Pericardium fibroblast (primary cell): ENCODE data around the gene MAP3K13. TPM values are rescaled to one million over a fixed set of nuclear protein-coding genes. Genes with fewer than 3 reads are reported as not detected.

Source experiments
- total RNA-seq: library from RNA; depleted of rRNA; stranded (reverse); fragments of >200 nt; gene quantifications from 2 replicates; pipeline ENCODE4 v1.2.3, GENCODE V29; 2015

MAP3K13 gene, protein sequence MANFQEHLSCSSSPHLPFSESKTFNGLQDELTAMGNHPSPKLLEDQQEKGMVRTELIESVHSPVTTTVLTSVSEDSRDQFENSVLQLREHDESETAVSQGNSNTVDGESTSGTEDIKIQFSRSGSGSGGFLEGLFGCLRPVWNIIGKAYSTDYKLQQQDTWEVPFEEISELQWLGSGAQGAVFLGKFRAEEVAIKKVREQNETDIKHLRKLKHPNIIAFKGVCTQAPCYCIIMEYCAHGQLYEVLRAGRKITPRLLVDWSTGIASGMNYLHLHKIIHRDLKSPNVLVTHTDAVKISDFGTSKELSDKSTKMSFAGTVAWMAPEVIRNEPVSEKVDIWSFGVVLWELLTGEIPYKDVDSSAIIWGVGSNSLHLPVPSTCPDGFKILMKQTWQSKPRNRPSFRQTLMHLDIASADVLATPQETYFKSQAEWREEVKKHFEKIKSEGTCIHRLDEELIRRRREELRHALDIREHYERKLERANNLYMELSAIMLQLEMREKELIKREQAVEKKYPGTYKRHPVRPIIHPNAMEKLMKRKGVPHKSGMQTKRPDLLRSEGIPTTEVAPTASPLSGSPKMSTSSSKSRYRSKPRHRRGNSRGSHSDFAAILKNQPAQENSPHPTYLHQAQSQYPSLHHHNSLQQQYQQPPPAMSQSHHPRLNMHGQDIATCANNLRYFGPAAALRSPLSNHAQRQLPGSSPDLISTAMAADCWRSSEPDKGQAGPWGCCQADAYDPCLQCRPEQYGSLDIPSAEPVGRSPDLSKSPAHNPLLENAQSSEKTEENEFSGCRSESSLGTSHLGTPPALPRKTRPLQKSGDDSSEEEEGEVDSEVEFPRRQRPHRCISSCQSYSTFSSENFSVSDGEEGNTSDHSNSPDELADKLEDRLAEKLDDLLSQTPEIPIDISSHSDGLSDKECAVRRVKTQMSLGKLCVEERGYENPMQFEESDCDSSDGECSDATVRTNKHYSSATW
- total RNA-seq = 10.4 and 21.4 TPM in 2 replicates

DNA sequence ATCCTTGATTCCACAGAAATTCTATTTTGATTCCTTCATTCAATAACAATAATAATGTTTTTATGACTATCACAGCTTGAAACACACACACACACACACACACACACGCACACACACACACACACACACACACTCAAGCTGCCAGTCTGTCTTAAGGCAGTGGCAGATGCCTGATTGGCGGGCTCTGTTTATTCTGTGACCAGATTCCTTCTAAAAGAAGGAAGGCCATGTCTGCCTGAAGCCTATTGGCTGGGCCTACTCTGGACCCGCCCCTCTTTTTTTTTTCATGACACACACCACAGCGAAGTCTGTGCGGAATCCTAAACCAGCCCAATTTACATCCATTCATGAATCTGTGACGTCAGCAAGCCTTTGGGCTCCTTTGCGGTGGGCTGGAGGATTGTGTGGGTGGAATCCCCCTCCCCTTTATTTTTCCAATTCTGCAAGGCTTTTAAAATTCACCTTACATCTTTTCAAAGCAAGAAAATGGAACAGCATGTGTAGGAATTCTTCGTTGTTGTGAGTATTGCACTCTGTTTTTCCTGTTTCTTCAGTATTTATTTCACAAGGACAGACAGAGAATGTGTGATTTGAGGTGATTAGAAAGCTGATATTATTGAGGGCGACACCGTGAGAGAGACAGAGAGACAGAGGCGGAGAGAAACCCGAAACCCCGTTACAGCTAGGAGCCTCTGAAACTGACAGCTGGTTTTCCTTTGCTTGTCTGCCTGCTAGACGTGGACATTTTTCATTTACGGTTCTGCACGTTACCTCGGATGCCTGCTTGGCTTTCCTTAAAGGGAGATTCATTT lies at the start of gene MAP3K13:
Gene MAP3K13, plus strand, starts transcription at position 287 of the 812 bp plus-strand sequence. CDS start 65,446 bp downstream, outside the sequence.

DNA sequence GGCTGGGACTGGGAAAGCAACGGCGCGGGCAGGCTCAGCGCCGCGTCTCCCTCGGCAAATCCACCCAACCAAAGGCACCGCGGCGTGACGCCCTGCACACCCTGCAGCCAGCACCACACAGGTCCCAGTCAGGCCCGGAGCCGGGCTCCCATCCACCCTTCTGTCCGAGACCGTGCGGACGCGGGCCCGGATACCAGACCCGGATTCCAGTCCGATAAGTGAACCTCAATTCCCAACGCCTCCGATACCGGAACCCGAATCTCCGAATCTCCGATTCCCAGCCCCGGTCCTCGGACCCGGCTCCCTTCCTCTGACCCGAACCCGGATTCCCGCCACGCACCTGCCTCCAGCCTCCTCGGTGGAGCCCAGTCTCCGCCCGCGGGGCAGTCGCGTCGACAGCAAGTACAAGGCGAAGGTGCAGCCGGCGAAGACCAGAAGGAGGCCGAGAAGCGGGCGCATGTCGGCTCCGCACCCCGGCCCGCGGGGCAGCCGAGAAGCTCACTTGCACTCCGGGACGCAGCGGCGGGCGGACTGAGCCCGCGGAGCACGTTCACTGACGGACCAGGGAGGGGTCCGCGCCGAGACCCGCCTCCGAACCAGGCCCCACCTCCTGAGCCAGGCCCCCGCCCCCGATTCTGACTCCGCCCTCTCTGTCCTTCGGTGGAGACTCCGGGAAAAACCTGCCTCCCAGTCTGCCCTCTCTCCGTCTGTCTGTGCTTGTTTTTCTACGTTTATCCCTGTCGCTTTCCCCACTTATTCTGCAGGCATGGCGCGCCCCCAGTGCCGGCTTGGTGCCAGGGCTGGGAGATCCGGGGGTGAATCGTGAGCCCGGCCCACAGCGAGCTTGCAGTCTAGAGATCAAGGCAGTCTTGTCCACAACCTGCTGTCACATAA lies 135.8 kb downstream of the MAP3K13 start, which contains the start of gene TMEM41A:
Gene TMEM41A, minus strand, starts transcription at position 533 of the 894 bp plus-strand sequence. Its CDS starts 74 bp downstream, at position 459.

Other genes with a start within 250 kb of the MAP3K13 start
- gene C3orf70, start 210.1 kb upstream of the MAP3K13 start, total RNA-seq = 0.34 and 4.3 TPM in 2 replicates
- gene EHHADH, start 109.1 kb upstream of the MAP3K13 start, total RNA-seq = 4.7 and 6.3 TPM in 2 replicates
- gene TMEM41A, start 135.9 kb downstream of the MAP3K13 start, total RNA-seq = 10.6 and 12.8 TPM in 2 replicates
- gene LIPH, start 189.5 kb downstream of the MAP3K13 start, total RNA-seq = under 0.01 and 1.5 TPM in 2 replicates
- gene SENP2, start 223.2 kb downstream of the MAP3K13 start, total RNA-seq = 15.8 and 21.8 TPM in 2 replicates